Measurements from ENCODE around the gene TOMT. TPM values are rescaled to one million over a fixed set of nuclear protein-coding genes. Genes with fewer than 3 reads are reported as not detected.
A peak's percentile ranks its signal among the peaks of the same experiment; 100 is the strongest.

The TOMT gene, protein sequence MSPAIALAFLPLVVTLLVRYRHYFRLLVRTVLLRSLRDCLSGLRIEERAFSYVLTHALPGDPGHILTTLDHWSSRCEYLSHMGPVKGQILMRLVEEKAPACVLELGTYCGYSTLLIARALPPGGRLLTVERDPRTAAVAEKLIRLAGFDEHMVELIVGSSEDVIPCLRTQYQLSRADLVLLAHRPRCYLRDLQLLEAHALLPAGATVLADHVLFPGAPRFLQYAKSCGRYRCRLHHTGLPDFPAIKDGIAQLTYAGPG
- not detected in 2 replicates for total RNA-seq (2014; rRNA removed; shearing (Covaris generic))

DNA sequence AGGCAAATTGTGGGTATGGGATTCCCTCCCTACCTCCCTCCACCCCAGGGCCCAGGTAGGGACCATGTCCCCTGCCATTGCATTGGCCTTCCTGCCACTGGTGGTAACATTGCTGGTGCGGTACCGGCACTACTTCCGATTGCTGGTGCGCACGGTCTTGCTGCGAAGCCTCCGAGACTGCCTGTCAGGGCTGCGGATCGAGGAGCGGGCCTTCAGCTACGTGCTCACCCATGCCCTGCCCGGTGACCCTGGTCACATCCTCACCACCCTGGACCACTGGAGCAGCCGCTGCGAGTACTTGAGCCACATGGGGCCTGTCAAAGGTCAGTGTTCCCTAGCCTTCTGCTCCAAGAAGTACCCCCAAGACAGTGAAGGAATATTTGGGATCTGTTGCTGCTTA is at the start of gene TOMT:
Gene TOMT, plus strand, starts transcription at position 37 of the 400 bp plus-strand sequence. Its CDS starts 28 bp downstream, at position 65.
- no peak for DNase-seq (ENCODE audit: low spot score)

DNA sequence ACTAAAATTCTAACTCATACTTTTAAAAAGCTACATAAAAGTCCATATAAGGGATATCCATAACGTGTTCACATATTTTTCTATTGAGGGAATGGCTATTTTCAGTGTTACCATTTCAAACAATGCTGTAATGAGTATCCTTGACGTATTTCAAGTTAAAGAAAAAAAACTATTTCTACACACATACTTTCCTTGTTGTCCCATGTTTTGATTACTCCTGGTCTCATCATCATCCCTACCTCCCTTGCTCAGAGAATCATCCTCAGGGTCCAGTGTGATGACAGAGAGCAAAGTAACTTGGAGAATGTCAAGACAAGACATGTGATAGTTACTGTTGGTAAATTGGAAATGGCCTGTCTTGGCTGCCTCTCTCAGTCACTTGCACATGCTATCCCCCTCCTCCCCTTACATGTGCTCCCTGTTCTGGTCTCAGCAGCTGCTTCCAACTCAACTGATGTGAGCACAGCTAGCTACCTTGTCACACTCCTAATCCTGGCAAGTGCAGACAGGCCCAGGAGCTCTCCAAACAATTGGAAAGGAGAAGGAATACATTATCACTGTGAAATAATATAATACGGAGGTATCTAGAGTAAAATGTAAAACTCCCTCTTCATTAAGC is 47.2 kb upstream of the TOMT start:
- no peak for DNase-seq (ENCODE audit: low spot score)

DNA sequence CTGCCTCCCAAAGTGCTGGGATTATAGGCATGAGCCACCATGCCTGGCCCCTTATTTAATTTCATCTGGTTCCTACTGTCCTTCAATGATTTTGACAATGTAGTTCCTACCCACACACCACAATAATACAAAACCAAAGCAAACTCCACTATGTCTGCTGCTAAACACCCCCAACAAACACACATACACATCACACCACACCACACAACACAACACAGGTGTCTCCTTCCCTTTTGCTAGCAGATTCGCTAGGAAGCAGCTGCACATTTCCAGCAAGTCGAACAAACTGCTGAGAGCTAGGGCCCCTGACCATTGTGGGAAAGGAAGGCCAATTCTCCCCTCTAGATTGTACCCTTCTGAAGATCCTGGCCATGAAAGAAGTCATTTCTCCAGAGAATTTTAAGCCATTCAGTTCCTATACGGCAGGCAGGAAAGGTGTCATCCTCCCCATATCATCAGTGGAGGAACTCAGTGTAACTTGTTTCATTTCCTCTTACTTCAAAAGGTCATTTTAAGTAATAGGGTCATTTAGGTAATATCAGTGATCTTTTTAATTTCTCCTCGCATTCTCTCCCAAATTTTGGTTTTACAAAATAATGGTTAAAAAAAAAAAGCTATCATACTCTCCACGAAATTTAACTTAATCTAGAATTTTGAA is 43.9 kb upstream of the TOMT start:
- no peak for DNase-seq (ENCODE audit: low spot score)

DNA sequence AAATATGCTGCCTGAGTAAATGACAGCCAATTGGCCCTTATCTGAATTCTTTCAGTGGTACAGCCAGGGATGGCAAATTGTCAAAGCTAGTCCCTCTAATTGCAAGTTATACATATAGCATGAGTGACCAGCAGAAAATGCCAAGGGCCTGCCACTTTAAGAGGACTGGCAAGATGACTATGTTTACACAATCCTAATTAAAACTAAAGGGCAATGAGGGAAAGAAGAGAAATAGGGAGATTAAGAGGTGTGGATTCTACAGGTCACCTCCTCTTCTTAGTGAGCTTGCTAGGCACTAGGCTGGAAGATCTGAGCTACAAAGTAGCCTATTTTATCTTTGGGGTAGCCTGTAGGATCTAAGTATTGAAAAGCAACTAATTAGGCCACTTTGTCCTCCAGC is 38.9 kb upstream of the TOMT start:
- no peak for DNase-seq (ENCODE audit: low spot score)

DNA sequence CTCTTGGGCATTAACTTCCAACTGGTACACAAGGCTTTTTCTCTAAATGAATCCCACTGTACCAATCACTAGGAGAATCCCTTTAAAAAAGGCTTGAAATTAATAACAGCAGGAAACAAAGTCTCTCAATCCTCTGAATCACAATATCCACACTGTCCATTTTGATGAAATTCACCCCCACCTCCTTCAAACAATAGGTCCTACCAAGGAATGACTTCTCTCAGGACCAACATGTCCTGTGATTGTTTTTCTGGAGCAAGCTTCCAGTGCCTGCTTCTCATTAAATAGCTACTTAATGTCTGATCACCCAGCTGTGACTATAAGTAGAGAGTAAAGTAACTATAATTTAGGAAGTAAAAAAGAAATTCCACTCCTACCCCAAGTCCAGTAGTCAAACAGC is 38.5 kb upstream of the TOMT start:
- DNase-seq (ENCODE audit: low spot score): no peak

DNA sequence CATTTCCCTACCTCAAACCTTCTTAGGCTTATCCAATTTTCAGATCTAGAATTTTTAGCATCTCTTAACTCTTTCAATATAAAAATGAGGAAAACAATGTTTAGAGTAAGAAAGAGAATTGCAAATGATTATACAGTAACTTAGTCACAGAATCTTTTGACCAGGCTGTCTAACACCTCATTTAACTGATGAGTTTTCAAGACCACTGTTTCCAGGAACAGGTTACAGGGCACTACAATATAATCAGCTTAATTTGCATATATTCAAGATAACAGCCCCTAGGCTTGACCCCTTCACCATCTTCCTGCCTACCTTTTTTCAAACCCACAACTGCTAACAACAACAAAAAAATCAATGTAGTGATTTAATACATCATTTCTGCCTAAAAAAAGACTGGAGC is 38.0 kb upstream of the TOMT start:
- DNase-seq (ENCODE audit: low spot score): no peak

DNA sequence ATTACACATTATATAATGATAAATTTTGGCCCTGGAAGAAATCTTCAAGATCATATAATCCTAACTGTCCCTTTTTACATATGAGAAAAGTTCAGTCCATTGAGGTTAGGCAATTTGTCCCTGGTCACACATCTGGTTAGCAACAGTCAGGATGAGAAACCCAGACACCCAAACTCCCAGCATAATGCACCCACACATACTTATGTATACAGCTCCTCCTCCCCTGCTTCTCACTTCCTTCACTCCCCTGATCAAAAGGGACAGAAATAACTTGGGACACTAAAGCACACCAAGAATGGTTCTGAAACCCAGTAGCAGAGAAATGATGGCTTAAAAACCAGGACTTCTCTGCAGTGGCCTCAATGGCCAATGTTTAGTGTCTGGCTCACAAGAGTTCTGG is 36.5 kb upstream of the TOMT start:
- DNase-seq (ENCODE audit: low spot score): no peak

DNA sequence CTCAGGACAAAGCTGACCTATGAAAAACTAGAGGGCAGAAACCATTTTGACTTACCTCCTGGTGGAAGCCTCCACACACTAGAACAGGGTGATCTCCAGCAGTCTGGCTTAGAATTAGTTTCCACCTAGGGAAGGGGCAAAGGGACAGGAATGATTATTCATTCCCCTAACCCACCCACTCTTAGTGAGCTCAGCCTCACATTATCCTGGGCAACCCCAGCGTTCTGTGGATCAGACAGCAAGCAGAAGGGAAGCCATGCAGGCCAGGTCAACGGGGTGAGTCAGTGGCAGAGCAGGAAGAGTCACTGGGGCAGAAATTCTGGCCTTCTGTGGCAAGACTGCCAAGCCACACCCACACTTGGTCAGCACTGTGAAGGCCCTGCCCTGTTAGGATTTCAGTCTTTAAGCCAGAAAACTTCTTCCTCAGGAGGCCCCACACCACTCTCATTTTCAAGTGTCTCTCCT is 35.9 kb upstream of the TOMT start:
- DNase-seq (ENCODE audit: low spot score): peak; percentile 94

DNA sequence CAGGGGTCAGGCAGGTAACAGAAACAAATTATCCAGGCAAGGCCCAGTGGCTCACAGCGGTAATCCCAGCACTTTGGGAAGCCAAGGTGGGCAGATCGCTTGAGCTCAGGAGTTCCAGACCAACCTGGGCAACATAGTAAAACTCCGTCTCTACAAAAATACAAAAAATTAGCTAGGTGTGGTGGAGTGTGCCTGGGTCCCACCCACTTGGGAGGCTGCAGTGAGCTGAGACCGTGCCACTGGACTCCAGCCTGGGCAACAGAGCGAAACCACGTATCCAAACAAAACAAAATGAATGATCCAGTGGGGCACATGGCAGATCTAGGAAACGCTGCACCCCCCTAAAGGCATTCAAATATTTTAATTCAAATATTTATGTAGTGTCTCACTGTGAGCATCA is 35.2 kb upstream of the TOMT start:
- no peak for DNase-seq (ENCODE audit: low spot score)

DNA sequence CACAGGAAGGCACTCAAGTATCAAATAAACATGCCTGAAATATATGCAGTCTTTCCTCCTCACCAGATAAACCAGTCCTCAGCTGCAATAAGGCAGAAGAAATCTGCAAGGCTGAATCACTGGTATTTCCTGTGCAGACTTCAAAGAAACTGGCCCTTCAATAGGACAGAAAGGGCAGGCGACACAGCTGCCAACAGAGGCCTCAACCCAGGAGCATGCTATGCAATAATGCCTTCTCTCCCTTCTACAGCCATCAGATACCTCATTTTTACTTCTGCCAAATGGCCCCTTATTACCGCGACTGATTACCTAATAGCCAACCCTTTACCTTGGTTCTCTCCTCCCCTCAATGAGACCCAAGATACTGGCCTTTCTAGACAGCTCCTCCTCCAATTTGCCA is 33.4 kb upstream of the TOMT start:
- peak; percentile 90 for DNase-seq (ENCODE audit: low spot score)

DNA sequence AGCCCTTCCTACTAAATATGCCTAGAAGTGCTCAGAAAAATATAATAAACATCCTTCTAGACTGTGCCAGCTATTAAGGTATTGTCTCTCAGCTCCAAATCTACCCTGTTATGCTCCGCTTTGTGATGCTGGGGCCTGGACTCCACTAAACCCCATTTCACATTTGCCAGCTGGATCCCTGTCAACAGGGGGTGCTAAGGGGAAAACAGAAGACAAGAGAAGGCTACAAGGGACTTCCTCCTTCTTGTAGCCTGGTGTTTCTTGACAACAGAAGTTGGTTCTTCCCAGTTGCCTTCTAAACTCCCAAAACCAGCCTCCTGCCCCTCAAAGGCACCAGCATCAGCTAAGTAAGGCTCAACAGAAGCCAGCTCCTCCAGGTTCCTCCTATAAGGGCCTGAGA is 30.6 kb upstream of the TOMT start:
- DNase-seq (ENCODE audit: low spot score): no peak

DNA sequence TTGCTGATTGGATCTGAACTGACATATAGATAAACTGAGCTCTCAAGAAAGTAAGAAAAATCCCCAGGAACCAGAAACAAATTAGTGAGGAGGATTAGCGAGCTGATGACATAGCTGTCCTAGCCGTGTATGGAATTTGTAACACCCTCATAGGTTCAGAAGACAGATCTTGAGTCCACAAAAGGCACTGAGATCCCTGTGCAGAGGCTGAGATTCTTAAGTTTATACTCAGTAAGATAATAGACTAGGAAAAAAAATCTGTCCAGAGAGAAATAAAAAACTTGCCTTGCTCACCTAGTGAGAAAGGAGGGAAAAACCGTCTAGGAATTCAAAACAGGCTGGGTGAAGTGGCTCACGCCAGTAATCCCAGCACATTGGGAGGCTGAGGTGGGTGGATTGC is 30.0 kb upstream of the TOMT start:
- DNase-seq (ENCODE audit: low spot score): no peak

DNA sequence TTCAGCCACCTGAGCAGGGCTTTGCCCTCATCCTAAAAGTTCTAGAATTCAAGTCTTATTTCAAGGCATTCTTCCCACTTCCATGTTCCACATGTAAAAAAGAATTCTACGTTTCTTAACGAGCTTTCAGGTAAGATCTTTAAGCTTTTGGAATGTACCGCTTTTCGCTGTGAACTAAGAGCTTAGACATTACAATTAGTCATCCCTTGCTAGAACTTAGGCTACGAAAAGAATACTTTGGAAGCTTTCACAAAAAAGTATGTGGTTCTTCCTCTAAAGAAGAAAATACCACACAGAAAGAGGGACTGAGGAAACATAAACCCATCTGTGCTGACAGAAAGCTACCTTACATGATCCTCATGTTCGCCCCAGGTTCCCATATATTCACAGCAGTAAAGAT is 27.2 kb upstream of the TOMT start:
- DNase-seq (ENCODE audit: low spot score): no peak

DNA sequence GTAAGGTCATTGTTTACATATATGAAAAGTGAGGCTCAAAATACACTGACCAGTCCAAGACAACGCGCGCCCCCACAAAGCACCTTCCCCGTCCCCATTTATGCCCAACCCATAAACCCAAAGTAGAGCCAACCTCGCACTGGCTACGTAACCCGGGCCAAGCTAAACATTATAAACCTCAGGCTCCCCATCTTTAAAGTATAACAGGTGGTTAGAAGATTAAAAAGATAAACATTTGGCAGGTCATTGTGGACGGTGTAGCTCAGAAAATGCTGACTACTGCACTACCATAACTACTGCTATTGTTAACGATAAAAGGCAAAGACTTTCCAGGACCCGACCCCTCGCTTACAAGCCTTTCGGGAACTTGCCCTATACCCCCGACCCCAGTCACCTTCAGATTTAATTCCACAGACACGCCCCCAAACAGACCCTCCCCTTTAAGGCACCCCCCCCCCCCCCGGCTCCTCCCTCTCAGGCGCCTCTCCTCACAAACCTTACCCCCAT is 25.9 kb upstream of the TOMT start:
- peak; percentile 33 for DNase-seq (ENCODE audit: low spot score)

DNA sequence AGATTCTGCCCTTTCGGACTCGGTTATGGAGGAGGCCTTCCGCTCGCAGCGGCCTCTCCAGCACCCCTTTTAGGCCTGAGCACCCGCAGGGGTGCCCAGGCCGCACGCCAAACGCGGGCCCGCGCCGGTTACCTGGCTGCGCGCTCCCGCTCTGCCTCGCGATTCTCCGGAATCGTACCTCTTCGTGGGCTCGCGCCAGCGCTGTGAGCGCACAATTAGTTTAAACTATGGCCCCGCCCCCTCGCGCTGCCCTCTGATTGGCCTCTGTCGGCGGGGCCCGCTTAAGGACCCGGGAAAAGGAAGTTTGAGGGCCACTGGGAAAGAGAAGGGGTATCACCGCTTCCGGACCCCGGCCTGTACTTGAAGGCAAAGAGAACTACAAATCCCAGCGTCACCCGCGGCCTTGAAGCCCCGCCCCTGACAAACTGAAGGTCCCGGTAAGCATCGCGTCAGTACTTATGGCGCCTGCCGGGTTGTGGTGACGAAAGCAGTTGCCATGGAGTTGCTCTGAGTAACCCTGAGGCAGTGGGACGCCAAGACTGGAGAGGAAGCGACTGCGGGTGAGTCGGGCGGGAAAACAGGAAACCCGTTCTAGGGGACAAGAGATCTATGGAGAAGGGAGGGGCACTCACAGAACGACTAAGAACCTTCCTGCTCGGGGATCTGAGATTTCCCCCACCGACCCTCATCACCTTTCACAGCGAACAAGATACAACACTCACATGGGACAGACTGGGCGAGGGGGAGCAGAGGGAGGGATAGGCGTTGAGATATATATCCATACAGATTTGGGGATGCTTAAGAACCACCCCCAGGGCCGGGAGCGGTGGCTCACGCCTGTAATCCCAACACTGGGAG is 25.2 kb upstream of the TOMT start, which contains the start of the genes LRRC51 and NUMA1:
Gene LRRC51, plus strand, starts transcription at position 525 of the 858 bp plus-strand sequence. CDS start 8,234 bp downstream, outside the sequence.
Gene NUMA1, minus strand, starts transcription at position 217 of the 858 bp plus-strand sequence. CDS start 44,599 bp downstream, outside the sequence.
- peak; percentile 100 for DNase-seq (ENCODE audit: low spot score)

DNA sequence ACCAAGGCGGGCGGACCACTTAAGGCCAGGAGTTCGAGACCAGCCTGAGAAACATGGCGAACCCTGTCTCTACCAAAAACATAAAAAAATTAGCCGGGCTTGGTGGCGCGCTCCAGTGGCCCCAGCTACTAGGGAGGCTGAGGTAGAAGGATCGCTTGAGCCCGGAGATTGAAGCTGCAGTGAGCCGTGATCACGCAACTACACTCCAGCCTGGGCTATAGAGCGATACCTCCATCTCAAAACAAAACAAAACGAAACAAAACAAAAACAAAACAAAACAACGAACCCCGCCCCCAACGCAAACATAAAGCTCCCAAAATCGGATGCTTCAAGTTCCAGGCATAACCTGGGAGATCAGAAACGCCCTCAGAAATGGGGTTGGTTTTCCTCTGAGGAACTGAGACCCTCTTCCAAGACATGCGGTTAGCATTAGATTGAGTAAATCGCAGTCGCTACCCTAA is 24.5 kb upstream of the TOMT start:
- DNase-seq (ENCODE audit: low spot score): no peak

DNA sequence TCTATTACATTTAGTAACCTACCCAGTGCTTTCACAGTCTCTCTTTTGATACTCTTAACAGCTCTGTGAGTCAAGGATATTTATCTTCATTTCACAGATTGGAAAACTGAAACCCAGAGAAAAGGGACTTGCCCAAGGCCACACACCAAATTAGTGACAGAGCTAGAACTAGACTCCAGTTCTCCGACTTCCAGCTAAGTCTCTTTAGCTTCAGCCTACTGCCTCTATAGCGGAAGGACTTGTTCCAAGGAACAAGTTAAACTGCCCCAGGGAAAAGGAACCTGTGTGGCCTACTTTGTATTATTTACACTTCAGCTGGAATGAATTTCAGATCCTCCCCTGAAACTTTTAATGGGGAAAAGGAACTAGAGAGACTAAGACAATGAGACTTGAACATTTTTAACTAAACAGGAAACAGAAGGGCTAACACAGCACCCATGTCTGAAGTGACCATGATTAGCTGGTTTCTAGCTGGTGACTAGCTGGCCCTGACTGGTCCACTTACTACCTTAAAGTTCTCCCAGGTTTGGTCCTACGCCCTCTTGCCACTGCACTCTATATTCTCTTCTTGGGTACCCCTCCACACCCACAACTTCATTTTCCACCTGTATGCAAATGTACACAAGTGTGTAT is 23.8 kb upstream of the TOMT start:
- DNase-seq (ENCODE audit: low spot score): no peak

DNA sequence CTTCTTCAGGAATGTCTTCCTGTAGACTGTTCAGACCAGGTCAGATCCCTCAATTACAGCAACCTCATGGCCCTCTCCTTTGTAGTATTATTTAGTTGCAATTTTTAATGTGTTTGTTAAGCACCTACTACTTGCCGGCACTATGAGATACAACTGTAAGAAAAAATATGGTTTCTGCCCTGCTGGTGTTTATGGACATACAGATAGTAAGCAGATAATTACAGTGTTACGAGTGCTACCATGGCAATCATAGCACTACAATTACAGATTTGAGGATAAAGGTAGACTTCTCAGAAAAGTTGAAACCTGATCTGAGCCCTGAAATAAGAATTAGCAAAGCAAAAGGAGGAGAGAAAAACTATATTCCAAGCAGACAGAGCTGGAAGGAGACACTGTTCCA is 22.3 kb upstream of the TOMT start:
- DNase-seq (ENCODE audit: low spot score): no peak

DNA sequence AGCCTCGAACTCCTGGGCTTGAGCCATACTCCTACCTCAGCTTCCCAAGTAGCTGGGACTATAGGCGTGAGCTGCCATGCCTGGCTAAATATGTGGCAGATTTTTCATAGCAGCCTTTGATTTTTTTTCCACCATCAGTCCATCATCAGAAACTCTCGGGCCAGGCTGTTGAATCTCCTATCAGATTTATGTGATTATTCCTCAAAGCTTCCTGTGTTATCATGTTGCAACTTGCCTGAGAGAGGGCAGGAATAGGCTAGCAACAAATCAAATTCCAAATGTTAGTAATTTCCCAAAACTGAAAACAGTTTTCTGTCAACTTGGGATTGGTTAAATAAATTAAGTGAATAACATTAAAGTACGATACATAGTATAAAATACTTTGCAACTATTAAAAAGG is 21.6 kb upstream of the TOMT start:
- no peak for DNase-seq (ENCODE audit: low spot score)

DNA sequence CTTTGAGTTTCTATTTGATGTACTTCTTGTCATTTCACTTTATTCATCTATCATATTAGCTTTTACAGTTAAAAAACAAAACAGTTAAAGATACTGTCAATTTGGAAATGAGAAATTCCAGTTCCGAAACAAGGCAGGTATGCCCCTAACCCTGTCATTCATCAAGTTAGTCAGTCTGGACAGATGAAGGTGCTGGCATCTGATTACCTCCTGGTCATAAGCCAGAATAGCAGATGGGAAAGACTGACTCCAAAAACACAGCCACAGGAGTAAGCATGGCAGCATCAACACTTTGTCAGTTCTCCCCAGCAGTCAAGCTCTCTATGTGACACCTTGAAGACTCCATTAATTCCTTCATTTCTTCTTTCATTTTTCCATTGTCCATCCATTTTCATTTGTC is 20.8 kb upstream of the TOMT start:
- DNase-seq (ENCODE audit: low spot score): no peak

Measured in A172 (cell line).